HUES64 (cell line): Measurements from ENCODE around the gene KDM4D.

Experiments
- H3K27ac ChIP-seq: 2 replicates; pipeline ENCODE4 v1.7.0; 2013; ENCODE audit warnings: low read depth, low read length, inconsistent platforms
- H3K27me3 ChIP-seq: 2 replicates; pipeline ENCODE4 v1.6.1; 2013; ENCODE audit warnings: mild to moderate bottlenecking, low read length; ENCODE audit not compliant: insufficient read depth
- H3K36me3 ChIP-seq: 2 replicates; pipeline ENCODE4 v1.6.1; 2013; ENCODE audit warnings: mild to moderate bottlenecking, low read length; ENCODE audit not compliant: insufficient read depth
- H3K4me1 ChIP-seq: 2 replicates; pipeline ENCODE4 v1.6.1; 2013; ENCODE audit warnings: mild to moderate bottlenecking, low read length, moderate library complexity; ENCODE audit not compliant: insufficient read depth
- H3K4me3 ChIP-seq: 2 replicates; pipeline ENCODE4 v1.5.1; 2013; ENCODE audit warnings: mild to moderate bottlenecking, low read length, moderate library complexity
- H3K9ac ChIP-seq: 2 replicates; pipeline ENCODE4 v1.6.1; 2013; ENCODE audit warnings: mild to moderate bottlenecking, low read depth, low read length
- H3K9me3 ChIP-seq: 2 replicates; pipeline ENCODE4 v1.6.1; 2013; ENCODE audit warnings: low read depth, low read length; ENCODE audit not compliant: insufficient read depth
- WGBS: fragments of 150-250, 120-280 bp; methylation state at CpG from one replicate; pipeline ENCODE4 v1.1.7; 2013; ENCODE audit warnings: missing lambda C conversion rate; 5-methylcytosine and 5-hydroxymethylcytosine counted together

The KDM4D gene

GRCh38 chr11:94958121-94958696 lies 15.3 kb upstream of the KDM4D start:
- H3K9me3 ChIP-seq, result no peaks in the 10 kb centered on the region
- H3K9ac ChIP-seq, result no peak overlapping the region
- H3K4me1 ChIP-seq, result no peaks in the 10 kb centered on the region
- peaks cover 30% of the 10 kb centered on the region for H3K36me3 ChIP-seq
- H3K27ac ChIP-seq, result no peak overlapping the region
- WGBS, result 87% methylated on average over 2 of the region's 2 CpGs
- H3K4me3 ChIP-seq, result no peak overlapping the region
- H3K27me3 ChIP-seq, result no peaks in the 10 kb centered on the region

- Histone ChIP-seq H3K9me3 (no peaks in the 10 kb centered on the region), H3K27ac (no peak overlapping the region), H3K36me3 (peaks cover 40% of the 10 kb centered on the region), H3K9ac (no peak overlapping the region), H3K4me3 (no peak overlapping the region), H3K4me1 (no peaks in the 10 kb centered on the region), H3K27me3 (no peaks in the 10 kb centered on the region)
- 90% methylated on average over 2 of the region's 2 CpGs for WGBS
Measured at GRCh38 chr11:94959179-94959578, 14.3 kb upstream of the KDM4D start.

- Histone ChIP-seq H3K4me1 (no peaks in the 10 kb centered on the region), H3K9me3 (no peaks in the 10 kb centered on the region), H3K36me3 (peaks cover 53% of the 10 kb centered on the region), H3K9ac (no peak overlapping the region), H3K4me3 (no peak overlapping the region), H3K27ac (no peak overlapping the region), H3K27me3 (no peaks in the 10 kb centered on the region)
- WGBS, result no CpG with 5 or more reads among the region's 2 CpGs
Measured at GRCh38 chr11:94960488-94960887, 13.0 kb upstream of the KDM4D start.

GRCh38 chr11:94961255-94961654 lies 12.3 kb upstream of the KDM4D start:
- no peaks in the 10 kb centered on the region for H3K9me3 ChIP-seq
- no peaks in the 10 kb centered on the region for H3K4me1 ChIP-seq
- WGBS, result 100% methylated on average over 1 of the region's 1 CpG
- no peaks in the 10 kb centered on the region for H3K27me3 ChIP-seq
- H3K27ac ChIP-seq, result no peak overlapping the region
- no peak overlapping the region for H3K9ac ChIP-seq
- no peak overlapping the region for H3K4me3 ChIP-seq
- H3K36me3 ChIP-seq, result peaks cover 60% of the 10 kb centered on the region

GRCh38 chr11:94964934-94965333 lies 8.6 kb upstream of the KDM4D start:
- Histone ChIP-seq H3K27ac (no peak overlapping the region), H3K4me3 (no peak overlapping the region), H3K9me3 (no peaks in the 10 kb centered on the region), H3K36me3 (peaks cover 97% of the 10 kb centered on the region), H3K9ac (no peak overlapping the region), H3K4me1 (no peaks in the 10 kb centered on the region), H3K27me3 (no peaks in the 10 kb centered on the region)
- WGBS, result 95% methylated on average over 4 of the region's 4 CpGs

GRCh38 chr11:94968334-94968958 lies 5.1 kb upstream of the KDM4D start:
- Histone ChIP-seq H3K9ac (no peak overlapping the region), H3K4me1 (peaks cover 5% of the 10 kb centered on the region; the same call in 1 of the 2 replicates), H3K27ac (no peak overlapping the region), H3K4me3 (no peak overlapping the region), H3K27me3 (no peaks in the 10 kb centered on the region), H3K9me3 (no peaks in the 10 kb centered on the region), H3K36me3 (peaks cover 88% of the 10 kb centered on the region)
- 96% methylated on average over 1 of the region's 1 CpG for WGBS

- H3K27ac ChIP-seq, result no peak overlapping the region
- H3K4me1 ChIP-seq, result peaks cover 5% of the 10 kb centered on the region; the same call in 1 of the 2 replicates
- H3K4me3 ChIP-seq, result peak overlapping the region; percentile 94
- WGBS, result 6% methylated on average over 3 of the region's 5 CpGs
- no peaks in the 10 kb centered on the region for H3K9me3 ChIP-seq
- peaks cover 51% of the 10 kb centered on the region for H3K36me3 ChIP-seq
- peak overlapping the region; percentile 92 for H3K9ac ChIP-seq
- no peaks in the 10 kb centered on the region for H3K27me3 ChIP-seq
Measured at GRCh38 chr11:94972700-94973098, 810 bp upstream of the KDM4D start.

- peak overlapping the region; percentile 64; the same call in 1 of the 2 replicates for H3K27ac ChIP-seq
- H3K4me1 ChIP-seq, result peaks cover 5% of the 10 kb centered on the region; the same call in 1 of the 2 replicates
- H3K4me3 ChIP-seq, result peak overlapping the region; percentile 94
- H3K36me3 ChIP-seq, result peaks cover 36% of the 10 kb centered on the region
- no peaks in the 10 kb centered on the region for H3K27me3 ChIP-seq
- peak overlapping the region; percentile 92 for H3K9ac ChIP-seq
- H3K9me3 ChIP-seq, result no peaks in the 10 kb centered on the region
- 39% methylated on average over 4 of the region's 6 CpGs for WGBS
Measured at GRCh38 chr11:94974178-94974577, 669 bp downstream of the KDM4D start.

- no peaks in the 10 kb centered on the region for H3K9me3 ChIP-seq
- no peaks in the 10 kb centered on the region for H3K27me3 ChIP-seq
- no peak overlapping the region for H3K9ac ChIP-seq
- H3K4me3 ChIP-seq, result no peak overlapping the region
- H3K27ac ChIP-seq, result no peak overlapping the region
- 90% methylated on average over 1 of the region's 1 CpG for WGBS
- peaks cover 5% of the 10 kb centered on the region; the same call in 1 of the 2 replicates for H3K4me1 ChIP-seq
- peaks cover 22% of the 10 kb centered on the region for H3K36me3 ChIP-seq
Measured at GRCh38 chr11:94975599-94975998, 2.1 kb downstream of the KDM4D start.

GRCh38 chr11:94987378-94987777 lies 13.9 kb downstream of the KDM4D start:
- H3K36me3 ChIP-seq, result no peaks in the 10 kb centered on the region
- 87% methylated on average over 3 of the region's 4 CpGs for WGBS
- no peak overlapping the region for H3K9ac ChIP-seq
- no peak overlapping the region for H3K4me3 ChIP-seq
- H3K27me3 ChIP-seq, result peaks cover 15% of the 10 kb centered on the region; the same call in 1 of the 2 replicates
- H3K27ac ChIP-seq, result no peak overlapping the region
- no peaks in the 10 kb centered on the region for H3K4me1 ChIP-seq
- no peaks in the 10 kb centered on the region for H3K9me3 ChIP-seq

GRCh38 chr11:94988748-94989147 lies 15.2 kb downstream of the KDM4D start:
- 89% methylated on average over 1 of the region's 1 CpG for WGBS

More at GRCh38 chr11:94988748-94989147, 15.2 kb downstream of the KDM4D start:
- no peak overlapping the region for H3K9ac ChIP-seq
- no peak overlapping the region for H3K27ac ChIP-seq
- H3K4me1 ChIP-seq, result peaks cover 7% of the 10 kb centered on the region; the same call in 1 of the 2 replicates
- no peaks in the 10 kb centered on the region for H3K9me3 ChIP-seq
- H3K4me3 ChIP-seq, result no peak overlapping the region
- no peaks in the 10 kb centered on the region for H3K36me3 ChIP-seq
- H3K27me3 ChIP-seq, result peaks cover 15% of the 10 kb centered on the region; the same call in 1 of the 2 replicates
